GM19438 (cell line): ENCODE data around the gene NTM.

Source experiments
- ATAC-seq: cut with Tn5 transposase; IDR thresholded peaks from one replicate; pipeline ENCODE4 v1.9.1; 2021; ENCODE audit warnings: low read depth; ENCODE audit not compliant: unreplicated experiment

The NTM gene

GRCh38 chr11:131591051-131591461 lies 220.6 kb downstream of the NTM start:
- no peak for ATAC-seq

- ATAC-seq = no peak
Measured at GRCh38 chr11:131592152-131592551, 221.7 kb downstream of the NTM start.

DNA sequence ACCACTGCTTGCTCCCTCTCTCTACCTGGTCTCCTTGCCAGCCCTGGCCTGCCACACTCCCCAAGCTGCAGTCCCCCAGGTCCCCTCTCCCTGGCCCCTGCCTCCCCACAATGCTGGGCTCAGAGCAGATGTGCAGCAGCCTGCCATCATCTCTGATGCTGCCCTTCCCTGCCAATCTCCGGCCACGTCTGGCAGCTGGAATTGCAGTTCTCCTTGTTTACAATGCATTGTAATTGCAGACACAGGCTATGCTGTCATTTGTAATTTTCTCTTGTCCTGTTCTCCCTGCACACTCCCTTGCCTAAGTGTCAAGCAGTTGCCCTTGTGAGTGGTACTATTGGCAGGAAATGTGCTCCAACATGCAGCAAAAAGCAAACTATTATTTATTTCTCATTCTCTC lies 222.3 kb downstream of the NTM start:
- ATAC-seq = no peak

- no peak for ATAC-seq
Measured at GRCh38 chr11:131593301-131593700, 222.9 kb downstream of the NTM start.

- ATAC-seq = no peak
Measured at GRCh38 chr11:131595797-131596196, 225.4 kb downstream of the NTM start.

- no peak for ATAC-seq
Measured at GRCh38 chr11:131597890-131598289, 227.5 kb downstream of the NTM start.

DNA sequence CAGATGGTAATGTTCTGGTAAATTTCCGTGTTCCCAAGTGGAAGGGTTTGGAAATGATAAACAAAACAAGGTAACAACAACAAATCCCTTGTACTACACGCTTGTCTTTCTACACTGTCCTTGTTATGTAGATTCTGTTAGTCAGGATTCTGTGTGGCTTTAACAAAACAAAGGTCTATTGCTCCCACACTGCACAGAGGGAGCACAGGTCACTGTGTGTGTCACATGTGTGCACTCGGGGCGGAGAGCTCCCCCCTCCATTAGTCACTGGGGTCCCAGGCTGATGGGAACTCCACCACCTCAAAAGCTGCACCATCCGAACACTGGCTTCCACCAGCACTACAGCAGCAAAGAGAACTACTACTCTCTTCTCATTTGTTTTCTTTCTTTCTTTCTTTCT lies 227.9 kb downstream of the NTM start:
- ATAC-seq = no peak

DNA sequence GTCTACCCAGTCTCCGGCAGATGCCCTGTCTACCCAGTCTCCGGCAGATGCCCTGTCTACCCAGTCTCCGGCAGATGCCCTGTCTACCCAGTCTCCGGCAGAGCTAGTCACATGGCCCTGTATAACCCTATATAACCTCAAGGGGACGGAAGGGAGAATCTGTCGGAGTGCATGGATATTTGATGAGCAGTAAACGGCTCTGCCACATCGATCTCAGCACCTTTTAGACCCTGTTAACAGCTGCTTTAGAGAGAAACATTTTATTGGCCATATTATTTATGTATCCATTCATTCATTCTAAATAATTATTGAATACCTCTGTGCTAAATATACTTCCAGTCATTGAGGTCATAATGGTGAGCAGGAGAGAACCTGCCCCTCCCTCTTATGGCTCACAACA lies 228.9 kb downstream of the NTM start:
- ATAC-seq = no peak

DNA sequence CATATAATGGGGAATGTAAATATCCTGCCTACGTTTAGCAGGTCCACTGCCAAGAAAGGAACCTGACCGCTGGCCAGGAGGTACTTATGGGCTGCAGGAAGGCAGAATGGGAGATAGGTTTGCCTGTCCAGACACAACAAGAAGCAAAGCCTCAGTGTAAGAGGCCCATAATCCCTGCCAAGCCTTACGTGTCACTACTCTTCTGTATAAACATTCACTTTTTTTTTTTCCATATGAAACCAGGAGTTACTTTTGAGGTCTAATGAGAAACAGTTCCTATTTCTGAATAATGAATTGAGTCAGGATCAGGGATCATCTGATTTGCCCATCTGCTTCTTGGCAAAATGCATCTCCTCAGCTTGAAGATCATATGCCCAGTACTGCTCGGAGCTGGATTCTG lies 230.2 kb downstream of the NTM start:
- ATAC-seq = no peak

DNA sequence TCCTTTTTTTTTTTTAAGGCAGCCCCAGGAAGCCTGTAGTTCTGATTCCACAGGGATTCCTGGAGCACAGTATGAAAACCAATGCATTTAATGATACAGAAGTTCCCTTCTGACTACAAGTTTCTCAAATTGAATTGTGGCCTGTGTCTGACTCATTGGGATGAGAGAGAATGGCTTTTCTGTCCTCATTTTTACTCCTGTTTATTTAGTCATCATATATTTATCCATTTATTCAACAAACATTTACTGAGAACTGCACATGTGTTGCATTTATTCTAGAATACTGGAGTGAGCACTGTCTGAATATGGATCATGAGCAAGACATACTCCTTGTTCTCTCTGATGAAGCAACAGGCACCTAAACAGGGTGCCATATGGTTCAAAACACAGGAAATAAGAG lies 231.2 kb downstream of the NTM start:
- no peak for ATAC-seq

DNA sequence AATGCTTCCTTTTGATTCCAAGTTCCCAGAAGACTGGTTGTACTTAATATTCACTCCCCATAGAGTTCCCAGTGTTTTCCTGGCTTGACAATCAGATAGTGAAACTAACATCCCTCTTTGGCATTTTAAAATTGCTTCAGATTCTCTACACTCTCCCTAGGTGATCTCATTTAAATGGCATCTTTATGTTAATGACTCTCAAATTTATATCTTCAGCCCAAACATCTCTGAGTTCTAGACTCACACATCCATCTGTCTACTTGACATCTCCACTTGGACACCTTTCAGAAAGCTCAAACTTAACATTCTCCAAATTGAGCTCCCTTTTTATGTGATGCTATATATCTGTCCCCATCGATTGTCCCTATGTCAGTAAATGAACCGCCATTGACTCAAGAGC lies 232.0 kb downstream of the NTM start:
- no peak for ATAC-seq

GRCh38 chr11:131606811-131607335 lies 236.5 kb downstream of the NTM start:
- ATAC-seq = no peak

GRCh38 chr11:131609337-131609736 lies 238.9 kb downstream of the NTM start:
- ATAC-seq = no peak

GRCh38 chr11:131609921-131610320 lies 239.5 kb downstream of the NTM start:
- no peak for ATAC-seq

- no peak for ATAC-seq
Measured at GRCh38 chr11:131611322-131611721, 240.9 kb downstream of the NTM start.

DNA sequence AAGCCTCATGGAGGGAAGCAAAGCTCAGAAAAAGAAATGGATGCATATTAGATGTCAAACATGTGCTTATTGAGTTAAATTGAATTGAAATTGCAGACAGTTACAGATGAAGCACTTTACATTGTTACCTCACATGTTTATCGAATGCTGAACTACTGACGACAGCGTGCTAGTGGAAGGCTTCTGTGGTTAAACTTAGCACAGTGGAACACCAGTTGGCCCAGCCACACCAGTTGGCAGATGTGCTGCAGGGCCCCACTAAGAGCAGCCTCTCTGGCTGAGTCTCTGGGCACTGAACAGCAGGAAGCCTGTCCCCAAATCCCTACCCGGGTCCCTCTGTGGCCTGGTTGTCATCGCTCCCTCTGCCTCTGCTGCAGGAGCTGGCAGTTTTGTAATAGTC lies 242.1 kb downstream of the NTM start:
- ATAC-seq = no peak

GRCh38 chr11:131614631-131615030 lies 244.2 kb downstream of the NTM start:
- no peak for ATAC-seq

GRCh38 chr11:131615611-131616010 lies 245.2 kb downstream of the NTM start:
- ATAC-seq = no peak

- ATAC-seq = no peak
Measured at GRCh38 chr11:131616481-131617140, 246.2 kb downstream of the NTM start.

GRCh38 chr11:131618201-131618600 lies 247.8 kb downstream of the NTM start:
- no peak for ATAC-seq

DNA sequence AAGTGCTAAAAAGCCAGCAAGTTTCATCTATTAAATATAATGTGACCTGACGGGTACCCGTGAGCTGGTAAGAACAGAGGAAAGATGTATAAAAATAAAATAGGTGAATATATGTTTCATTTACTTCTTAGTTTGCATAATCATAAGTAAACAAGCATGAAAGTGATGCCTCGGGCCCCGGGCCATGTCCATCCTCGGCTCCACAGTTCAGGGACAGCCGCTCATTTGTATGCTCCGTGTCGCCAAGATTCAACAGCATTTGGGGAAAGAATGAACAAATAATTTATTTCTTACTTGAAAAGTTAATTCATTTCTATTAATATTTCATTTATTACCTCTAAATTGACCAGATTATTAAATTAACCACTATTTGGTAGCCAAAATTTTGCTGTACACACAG lies 251.8 kb downstream of the NTM start:
- no peak for ATAC-seq

DNA sequence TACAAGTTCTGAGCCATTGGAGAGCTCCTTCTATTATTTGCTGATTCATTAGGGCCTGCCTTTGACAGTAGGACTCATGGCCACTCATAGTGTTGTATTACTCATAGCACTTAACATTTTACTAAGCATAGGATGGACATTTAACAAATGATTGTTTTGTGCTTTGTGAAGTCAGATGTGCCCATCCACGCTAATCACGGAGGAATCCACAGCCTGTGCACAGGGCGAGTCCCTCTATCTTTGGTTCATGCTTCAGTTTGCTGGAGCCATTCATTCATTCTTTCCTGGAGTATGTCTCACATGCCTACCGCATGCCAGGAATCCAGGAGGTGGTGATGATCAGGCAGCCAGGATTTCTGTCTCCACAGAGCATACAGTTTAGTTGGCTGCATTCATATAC lies 254.1 kb downstream of the NTM start:
- no peak for ATAC-seq

DNA sequence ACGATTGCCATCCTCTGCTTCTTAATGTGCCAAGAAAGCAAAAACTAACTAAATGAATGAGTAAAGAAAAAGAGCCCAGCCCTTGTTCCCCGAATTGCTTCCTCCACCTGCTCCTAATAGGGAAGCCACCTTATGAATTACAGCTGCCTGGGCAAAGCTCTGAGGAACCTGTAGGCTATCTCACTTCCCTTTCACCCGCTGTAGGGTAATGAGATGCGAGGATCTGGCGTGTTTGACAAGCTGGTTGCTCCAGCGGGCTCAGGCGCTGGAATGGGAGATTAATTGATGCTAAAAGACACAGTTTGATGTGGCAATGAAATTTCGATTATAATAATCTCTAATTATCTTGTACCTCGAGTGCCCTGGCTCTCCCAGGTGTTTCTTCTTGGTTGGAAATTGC lies 256.4 kb downstream of the NTM start:
- no peak for ATAC-seq
